Neural crest cell (in vitro differentiated cells): ENCODE data around the gene RXFP1. TPM values are rescaled to one million over a fixed set of nuclear protein-coding genes. Genes with fewer than 3 reads are reported as not detected.
A peak's percentile ranks its signal among the peaks of the same experiment; 100 is the strongest.

Source experiments
- DNase-seq: peaks from one replicate; pipeline ENCODE4 v3.0.0; 2021; ENCODE audit warnings: low read depth, mixed read lengths, low spot score
- H3K27ac Mint-ChIP-seq: one replicate; pipeline ENCODE4 v1.8.0; 2021; ENCODE audit warnings: mild to moderate bottlenecking, mixed read lengths; ENCODE audit not compliant: unreplicated experiment
- H3K27me3 Mint-ChIP-seq: 2 replicates; pipeline ENCODE4 v1.8.0; 2021; ENCODE audit warnings: low read depth, mild to moderate bottlenecking, mixed read lengths
- H3K36me3 Mint-ChIP-seq: 2 replicates; pipeline ENCODE4 v1.8.0; 2021; ENCODE audit warnings: low read depth, mild to moderate bottlenecking, mixed read lengths
- H3K4me1 Mint-ChIP-seq: 2 replicates; pipeline ENCODE4 v1.8.0; 2021; ENCODE audit warnings: mixed read lengths
- H3K4me3 Mint-ChIP-seq: one replicate; pipeline ENCODE4 v1.8.0; 2021; ENCODE audit warnings: mild to moderate bottlenecking, mixed read lengths
- H3K9me3 Mint-ChIP-seq: 2 replicates; pipeline ENCODE4 v1.8.0; 2021; ENCODE audit warnings: mixed read lengths
- CTCF ChIP-seq: fragments of 200-600 bp; sonication (generic); conservative IDR thresholded peaks from 2 replicates; pipeline ENCODE4 v1.5.0; 2021; ENCODE audit warnings: antibody characterized with exemption, mild to moderate bottlenecking
- total RNA-seq: library from RNA; stranded (reverse); gene quantifications from 2 replicates; pipeline ENCODE4 v1.2.1, GENCODE V29; 2021

RXFP1 gene
- total RNA-seq, 1 donor from 2014 or later, result not detected

- no peak for TF ChIP-seq CTCF
- Mint-ChIP-seq H3K27me3 (no peaks in the 10 kb centered on the region), H3K4me1 (no peaks in the 10 kb centered on the region), H3K36me3 (no peaks in the 10 kb centered on the region), H3K4me3 (no peak overlapping the region), H3K9me3 (no peaks in the 10 kb centered on the region), H3K27ac (no peak overlapping the region)
- DNase-seq, result no peak
Observed at GRCh38 chr4:158560284-158560683, 38.6 kb downstream of the RXFP1 start.

GRCh38 chr4:158566860-158567259 is 45.2 kb downstream of the RXFP1 start:
- TF ChIP-seq CTCF, result no peak
- peaks cover 4% of the 10 kb centered on the region for H3K36me3 Mint-ChIP-seq
- H3K9me3 Mint-ChIP-seq, result peaks cover 5% of the 10 kb centered on the region
- no peak for DNase-seq
- no peaks in the 10 kb centered on the region for H3K4me1 Mint-ChIP-seq
- no peak overlapping the region for H3K27ac Mint-ChIP-seq
- H3K4me3 Mint-ChIP-seq, result no peak overlapping the region
- peaks cover 5% of the 10 kb centered on the region for H3K27me3 Mint-ChIP-seq

GRCh38 chr4:158571736-158572135 is 50.1 kb downstream of the RXFP1 start:
- H3K4me3 Mint-ChIP-seq, result no peak overlapping the region
- no peaks in the 10 kb centered on the region for H3K4me1 Mint-ChIP-seq
- no peak for DNase-seq
- peaks cover 5% of the 10 kb centered on the region for H3K9me3 Mint-ChIP-seq
- no peak overlapping the region for H3K27ac Mint-ChIP-seq
- peaks cover 4% of the 10 kb centered on the region for H3K36me3 Mint-ChIP-seq
- peaks cover 9% of the 10 kb centered on the region for H3K27me3 Mint-ChIP-seq
- no peak for TF ChIP-seq CTCF

- no peak for TF ChIP-seq CTCF
- H3K9me3 Mint-ChIP-seq, result peaks cover 5% of the 10 kb centered on the region
- DNase-seq, result no peak
- H3K4me3 Mint-ChIP-seq, result no peak overlapping the region
- peaks cover 9% of the 10 kb centered on the region for H3K27me3 Mint-ChIP-seq
- H3K36me3 Mint-ChIP-seq, result peaks cover 4% of the 10 kb centered on the region
- no peak overlapping the region for H3K27ac Mint-ChIP-seq
- no peaks in the 10 kb centered on the region for H3K4me1 Mint-ChIP-seq
Observed at GRCh38 chr4:158572608-158573007, 50.9 kb downstream of the RXFP1 start.

GRCh38 chr4:158578476-158578875 is 56.8 kb downstream of the RXFP1 start:
- Mint-ChIP-seq H3K4me3 (no peak overlapping the region), H3K36me3 (no peaks in the 10 kb centered on the region), H3K27ac (no peak overlapping the region), H3K27me3 (no peaks in the 10 kb centered on the region), H3K9me3 (no peaks in the 10 kb centered on the region), H3K4me1 (no peaks in the 10 kb centered on the region)
- TF ChIP-seq CTCF, result peak; percentile 42
- DNase-seq, result no peak

- Mint-ChIP-seq H3K27me3 (no peaks in the 10 kb centered on the region), H3K27ac (no peak overlapping the region), H3K4me3 (no peak overlapping the region), H3K36me3 (no peaks in the 10 kb centered on the region), H3K9me3 (no peaks in the 10 kb centered on the region), H3K4me1 (no peaks in the 10 kb centered on the region)
- DNase-seq, result no peak
- no peak for TF ChIP-seq CTCF
Observed at GRCh38 chr4:158580064-158580463, 58.4 kb downstream of the RXFP1 start.
